HepG2 (cell line): ENCODE measurements around the gene DNM3. TPM values are rescaled to one million over a fixed set of nuclear protein-coding genes. Genes with fewer than 3 reads are reported as not detected.

Experiments
- ADNP ChIP-seq: sonication (generic); formaldehyde crosslinking; IDR thresholded peaks from 2 replicates; pipeline ENCODE4 v1.4.0; 2020; ENCODE audit warnings: missing genetic modification reagents
- ARNT ChIP-seq: fragments of 450-650 bp; IDR thresholded peaks from 2 replicates; pipeline ENCODE4 v1.6.1; 2017
- BRD4 ChIP-seq: sonication (generic); formaldehyde crosslinking; IDR thresholded peaks from 2 replicates; pipeline ENCODE4 v1.4.0; 2020; ENCODE audit warnings: missing genetic modification reagents
- EHMT2 ChIP-seq: fragments of 200-600 bp; sonication (generic); IDR thresholded peaks from 2 replicates; pipeline ENCODE4 v1.7.0; 2017; ENCODE audit warnings: antibody characterized with exemption, low read depth, low read length, borderline replicate concordance
- ELF3 ChIP-seq: IDR thresholded peaks from 2 replicates; pipeline ENCODE4 v1.6.1; 2016; ENCODE audit warnings: missing genetic modification reagents, missing compliant biosample characterization
- MBD4 ChIP-seq: IDR thresholded peaks from 2 replicates; pipeline ENCODE4 v1.6.1; 2012; ENCODE audit warnings: low read length, inconsistent platforms, borderline replicate concordance
- NFIC ChIP-seq: IDR thresholded peaks from 2 replicates; pipeline ENCODE4 v1.6.1; 2012; ENCODE audit warnings: mild to moderate bottlenecking, low read length, inconsistent platforms
- PCBP2 ChIP-seq: fragments of 200-400 bp; formaldehyde crosslinking; optimal IDR thresholded peaks from 2 replicates; pipeline ENCODE3; 2018; ENCODE audit warnings: low read length, low read depth; ENCODE audit not compliant: poor library complexity, severe bottlenecking
- POGZ ChIP-seq: sonication (generic); formaldehyde crosslinking; IDR thresholded peaks from 2 replicates; pipeline ENCODE4 v1.4.0; 2020; ENCODE audit warnings: mild to moderate bottlenecking, missing genetic modification reagents
- POLR2G ChIP-seq: fragments of 200-400 bp; formaldehyde crosslinking; IDR thresholded peaks from 2 replicates; pipeline ENCODE4 v1.6.1; 2018; ENCODE audit warnings: mild to moderate bottlenecking, low read depth, low read length, moderate library complexity
- SMARCE1 ChIP-seq: fragments of 450-650 bp; IDR thresholded peaks from 2 replicates; pipeline ENCODE4 v1.6.1; 2017; ENCODE audit warnings: borderline replicate concordance
- SRSF4 ChIP-seq: fragments of 200-400 bp; formaldehyde crosslinking; IDR thresholded peaks from one replicate; pipeline ENCODE4 v1.6.1; 2018; ENCODE audit warnings: mild to moderate bottlenecking, low read depth, low read length, moderate library complexity; ENCODE audit not compliant: poor library complexity, severe bottlenecking
- SUZ12 ChIP-seq: fragments of 150-350 bp; IDR thresholded peaks from 2 replicates; pipeline ENCODE4 v1.6.1; 2014; ENCODE audit warnings: low read depth, low read length
- TRIM24 ChIP-seq: sonication (generic); formaldehyde crosslinking; IDR thresholded peaks from 2 replicates; pipeline ENCODE4 v1.8.0; 2022; ENCODE audit warnings: mild to moderate bottlenecking, missing genetic modification reagents
- ZFP62 ChIP-seq: sonication (generic); formaldehyde crosslinking; IDR thresholded peaks from 2 replicates; pipeline ENCODE4 v1.4.0; 2020; ENCODE audit warnings: missing genetic modification reagents
- ZFP82 ChIP-seq: sonication (generic); formaldehyde crosslinking; IDR thresholded peaks from 2 replicates; pipeline ENCODE4 v1.5.1; 2020; ENCODE audit warnings: mild to moderate bottlenecking, missing genetic modification reagents, borderline replicate concordance
- ZNF343 ChIP-seq: sonication (generic); formaldehyde crosslinking; IDR thresholded peaks from 2 replicates; pipeline ENCODE4 v1.4.0; 2020; ENCODE audit warnings: mild to moderate bottlenecking, missing genetic modification reagents
- ZNF567 ChIP-seq: sonication (generic); formaldehyde crosslinking; IDR thresholded peaks from 2 replicates; pipeline ENCODE4 v1.8.1; 2023; ENCODE audit warnings: mild to moderate bottlenecking, missing genetic modification reagents, borderline replicate concordance
- ZNF644 ChIP-seq: IDR thresholded peaks from 2 replicates; pipeline ENCODE4 v1.6.1; 2016; ENCODE audit warnings: low read depth
- ZSCAN25 ChIP-seq: sonication (generic); formaldehyde crosslinking; IDR thresholded peaks from 2 replicates; pipeline ENCODE4 v1.8.0; 2022; ENCODE audit warnings: mild to moderate bottlenecking, missing genetic modification reagents
- polyA plus RNA-seq, 8 experiments: library from polyadenylated mRNA; depleted of rRNA in 3 of 8; stranded (reverse) in 7 of 8; unstranded in 1 of 8; fragments of >200 nt; fragmentation: Illumina TruSeq in 4 of 8; extraction: Trizol in 4 of 8; gene quantifications; 2 replicates each; pipeline versions ENCODE4 v1.2.1 to v1.2.3, GENCODE V29; 2011 to 2016; ENCODE audit warnings: low read depth in 4 of 8, missing spikeins in 1 of 8, mixed read lengths in 1 of 8; ENCODE audit not compliant: insufficient read depth in 1 of 8
- total RNA-seq, 5 experiments: library from RNA; depleted of rRNA; stranded (reverse); fragments of >200 nt; fragmentation: Illumina TruSeq; extraction: Trizol; gene quantifications; 2 replicates each; pipeline ENCODE4 v1.2.3, GENCODE V29; 2016; ENCODE audit warnings: low read depth in 1 of 5
- TF ChIP-seq, protein P1 (sequence below): sonication (generic); formaldehyde crosslinking; IDR thresholded peaks from 2 replicates; pipeline ENCODE4 v1.4.0; 2020; ENCODE audit warnings: missing genetic modification reagents
- TF ChIP-seq, protein P2 (sequence below): sonication (generic); formaldehyde crosslinking; conservative IDR thresholded peaks from 2 replicates; pipeline ENCODE4 v1.4.0; 2020; ENCODE audit warnings: missing genetic modification reagents
- TF ChIP-seq, protein P3 (sequence below): sonication (generic); formaldehyde crosslinking; IDR thresholded peaks from 2 replicates; pipeline ENCODE4 v1.8.1; 2023; ENCODE audit warnings: mild to moderate bottlenecking, missing genetic modification reagents, borderline replicate concordance
- TF ChIP-seq, protein P4 (sequence below): sonication (generic); formaldehyde crosslinking; IDR thresholded peaks from 2 replicates; pipeline ENCODE4 v1.4.0; 2020; ENCODE audit warnings: low read depth, mild to moderate bottlenecking, missing genetic modification reagents
- TF ChIP-seq, protein P5 (sequence below): sonication (generic); formaldehyde crosslinking; IDR thresholded peaks from 2 replicates; pipeline ENCODE4 v1.5.1; 2020; ENCODE audit warnings: missing genetic modification reagents, mild to moderate bottlenecking, borderline replicate concordance

Gene DNM3
- total and polyA plus RNA-seq, 2 of the 13 experiments (the other 11 are each of a cell fraction or from before 2014, with no cell fraction given) = 0.05 TPM; not detected in 1

DNA sequence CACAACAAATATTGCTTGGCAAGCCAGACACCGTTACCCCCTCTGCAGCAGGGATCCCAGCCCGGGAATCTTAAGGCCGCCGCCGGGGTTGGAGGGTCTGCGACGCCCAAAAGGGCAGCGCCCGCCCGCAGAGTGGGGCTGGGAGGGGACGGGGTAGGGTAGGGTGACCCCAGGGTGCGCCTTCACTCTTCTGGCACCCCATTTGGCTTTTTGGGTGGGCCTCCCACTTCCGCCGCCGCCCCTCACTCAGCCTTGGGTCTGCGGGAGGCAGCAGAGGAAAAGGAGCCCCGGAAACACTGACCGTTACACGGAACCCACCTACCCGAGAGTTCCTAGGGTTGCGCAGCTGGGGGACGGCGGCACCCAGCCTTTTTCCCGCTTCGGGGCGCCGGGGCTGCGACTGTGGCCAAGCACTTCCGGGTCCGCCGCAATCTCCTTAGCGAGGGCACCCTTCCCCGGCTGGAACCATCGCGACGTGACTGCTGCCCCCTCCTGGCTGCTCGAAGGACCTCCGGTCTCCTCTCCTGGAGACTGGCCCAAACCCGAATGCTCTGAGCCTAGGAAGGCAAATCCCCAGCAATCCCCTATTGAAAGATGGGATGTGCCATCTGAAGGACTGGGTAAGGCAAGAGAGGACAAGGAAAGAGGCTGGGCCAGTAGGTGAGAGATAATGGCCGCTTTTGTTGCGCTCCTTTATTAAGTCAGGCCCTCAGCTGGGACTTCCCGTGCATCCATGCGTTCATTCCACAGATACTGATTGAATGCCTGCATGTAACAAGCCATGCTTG lies 602.6 kb downstream of the DNM3 start, which contains the start of gene PIGC (continued):
- TF ChIP-seq, protein P1, sequence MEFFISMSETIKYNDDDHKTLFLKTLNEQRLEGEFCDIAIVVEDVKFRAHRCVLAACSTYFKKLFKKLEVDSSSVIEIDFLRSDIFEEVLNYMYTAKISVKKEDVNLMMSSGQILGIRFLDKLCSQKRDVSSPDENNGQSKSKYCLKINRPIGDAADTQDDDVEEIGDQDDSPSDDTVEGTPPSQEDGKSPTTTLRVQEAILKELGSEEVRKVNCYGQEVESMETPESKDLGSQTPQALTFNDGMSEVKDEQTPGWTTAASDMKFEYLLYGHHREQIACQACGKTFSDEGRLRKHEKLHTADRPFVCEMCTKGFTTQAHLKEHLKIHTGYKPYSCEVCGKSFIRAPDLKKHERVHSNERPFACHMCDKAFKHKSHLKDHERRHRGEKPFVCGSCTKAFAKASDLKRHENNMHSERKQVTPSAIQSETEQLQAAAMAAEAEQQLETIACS (CRISPR knock-in tag) = no peak
- TF ChIP-seq, protein P2, sequence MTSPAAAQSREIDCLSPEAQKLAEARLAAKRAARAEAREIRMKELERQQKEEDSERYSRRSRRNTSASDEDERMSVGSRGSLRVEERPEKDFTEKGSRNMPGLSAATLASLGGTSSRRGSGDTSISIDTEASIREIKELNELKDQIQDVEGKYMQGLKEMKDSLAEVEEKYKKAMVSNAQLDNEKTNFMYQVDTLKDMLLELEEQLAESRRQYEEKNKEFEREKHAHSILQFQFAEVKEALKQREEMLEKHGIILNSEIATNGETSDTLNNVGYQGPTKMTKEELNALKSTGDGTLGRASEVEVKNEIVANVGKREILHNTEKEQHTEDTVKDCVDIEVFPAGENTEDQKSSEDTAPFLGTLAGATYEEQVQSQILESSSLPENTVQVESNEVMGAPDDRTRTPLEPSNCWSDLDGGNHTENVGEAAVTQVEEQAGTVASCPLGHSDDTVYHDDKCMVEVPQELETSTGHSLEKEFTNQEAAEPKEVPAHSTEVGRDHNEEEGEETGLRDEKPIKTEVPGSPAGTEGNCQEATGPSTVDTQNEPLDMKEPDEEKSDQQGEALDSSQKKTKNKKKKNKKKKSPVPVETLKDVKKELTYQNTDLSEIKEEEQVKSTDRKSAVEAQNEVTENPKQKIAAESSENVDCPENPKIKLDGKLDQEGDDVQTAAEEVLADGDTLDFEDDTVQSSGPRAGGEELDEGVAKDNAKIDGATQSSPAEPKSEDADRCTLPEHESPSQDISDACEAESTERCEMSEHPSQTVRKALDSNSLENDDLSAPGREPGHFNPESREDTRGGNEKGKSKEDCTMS = no peak
- no peak for TF ChIP-seq MBD4
- TF ChIP-seq ZFP82 = no peak
- peak; percentile 50; the same call in 1 of the 2 replicates for TF ChIP-seq EHMT2
- peak; percentile 69; the same call in 1 of the 2 replicates for TF ChIP-seq ZNF644 (CRISPR knock-in tag)
- peak; percentile 84 for TF ChIP-seq POLR2G
- TF ChIP-seq, protein P3, sequence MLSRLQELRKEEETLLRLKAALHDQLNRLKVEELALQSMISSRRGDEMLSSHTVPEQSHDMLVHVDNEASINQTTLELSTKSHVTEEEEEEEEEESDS (CRISPR knock-in tag) = no peak
- TF ChIP-seq ZNF343 (CRISPR knock-in tag) = no peak
- TF ChIP-seq TRIM24 (CRISPR knock-in tag) = no peak
- TF ChIP-seq POGZ (CRISPR knock-in tag) = peak; percentile 87
- no peak for TF ChIP-seq ZFP62 (CRISPR knock-in tag)
- no peak for TF ChIP-seq SUZ12
- TF ChIP-seq, protein P4, sequence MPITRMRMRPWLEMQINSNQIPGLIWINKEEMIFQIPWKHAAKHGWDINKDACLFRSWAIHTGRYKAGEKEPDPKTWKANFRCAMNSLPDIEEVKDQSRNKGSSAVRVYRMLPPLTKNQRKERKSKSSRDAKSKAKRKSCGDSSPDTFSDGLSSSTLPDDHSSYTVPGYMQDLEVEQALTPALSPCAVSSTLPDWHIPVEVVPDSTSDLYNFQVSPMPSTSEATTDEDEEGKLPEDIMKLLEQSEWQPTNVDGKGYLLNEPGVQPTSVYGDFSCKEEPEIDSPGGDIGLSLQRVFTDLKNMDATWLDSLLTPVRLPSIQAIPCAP (CRISPR knock-in tag) = no peak
- TF ChIP-seq BRD4 (CRISPR knock-in tag) = peak; percentile 74; the same call in 1 of the 2 replicates
- no peak for TF ChIP-seq SMARCE1
- TF ChIP-seq, protein P5, sequence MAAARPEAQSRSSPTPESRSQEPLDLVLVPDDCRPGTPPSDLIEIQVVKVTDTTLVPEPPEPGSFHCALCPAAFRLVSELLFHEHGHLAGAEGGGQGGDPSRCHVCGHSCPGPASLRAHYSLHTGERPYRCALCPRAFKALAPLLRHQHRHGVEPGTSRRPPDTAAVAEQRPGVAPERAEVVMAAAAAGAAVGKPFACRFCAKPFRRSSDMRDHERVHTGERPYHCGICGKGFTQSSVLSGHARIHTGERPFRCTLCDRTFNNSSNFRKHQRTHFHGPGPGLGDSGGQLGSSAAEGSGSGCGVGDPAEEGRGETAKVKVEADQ (CRISPR knock-in tag) = peak; percentile 86
- TF ChIP-seq SRSF4 = no peak
- peak; percentile 89; the same call in 1 of the 2 replicates for TF ChIP-seq ZNF567 (CRISPR knock-in tag)
- TF ChIP-seq ADNP = 0 out of 2 replicates have a peak, but pooled peaks have one; percentile 34
- no peak for TF ChIP-seq PCBP2
- no peak for TF ChIP-seq NFIC
- peak; percentile 81; the same call in 1 of the 2 replicates for TF ChIP-seq ZSCAN25 (CRISPR knock-in tag)
- TF ChIP-seq ARNT = no peak
- peak; percentile 95 for TF ChIP-seq ELF3
